H9 (cell line): ENCODE measurements around the gene SUGT1. TPM values are rescaled to one million over a fixed set of nuclear protein-coding genes. Genes with fewer than 3 reads are reported as not detected.
A peak's percentile ranks its signal among the peaks of the same experiment; 100 is the strongest.
"Not testable (repeated sequence)": the region's sequence is repeated elsewhere in the genome, so short reads cannot be mapped to it uniquely, and the experiment has no call there.

ENCODE experiments used
- DNase-seq: peaks from one replicate; pipeline ENCODE4 v3.0.0-alpha.2; 2017
- H2AFZ ChIP-seq: one replicate; pipeline ENCODE4 v1.6.1; 2013; ENCODE audit warnings: mild to moderate bottlenecking, low read length, control low read depth, moderate library complexity
- H2AK5ac ChIP-seq: 2 replicates; pipeline ENCODE4 v1.6.1; 2013; ENCODE audit warnings: low read length, control low read depth, mixed read lengths; ENCODE audit not compliant: insufficient read length
- H2BK120ac ChIP-seq: one replicate; pipeline ENCODE4 v1.6.1; 2013; ENCODE audit warnings: low read depth, mild to moderate bottlenecking, low read length, control low read depth, inconsistent platforms; ENCODE audit not compliant: poor library complexity, severe bottlenecking
- H2BK12ac ChIP-seq: 2 replicates; pipeline ENCODE4 v1.6.1; 2013; ENCODE audit warnings: low read length, control low read depth, mixed read lengths, low read depth; ENCODE audit not compliant: insufficient read length
- H2BK15ac ChIP-seq: 2 replicates; pipeline ENCODE4 v1.6.1; 2013; ENCODE audit warnings: low read depth, low read length, control low read depth
- H2BK20ac ChIP-seq: one replicate; pipeline ENCODE4 v1.6.1; 2013; ENCODE audit warnings: low read depth, mild to moderate bottlenecking, low read length, control low read depth, inconsistent platforms; ENCODE audit not compliant: poor library complexity, severe bottlenecking
- H2BK5ac ChIP-seq: 2 replicates; pipeline ENCODE4 v1.6.1; 2013; ENCODE audit warnings: low read length, control low read depth, mixed read lengths; ENCODE audit not compliant: insufficient read length
- H3K14ac ChIP-seq: 2 replicates; pipeline ENCODE4 v1.6.1; 2013; ENCODE audit warnings: low read length, control low read depth; ENCODE audit not compliant: insufficient read depth
- H3K18ac ChIP-seq: 2 replicates; pipeline ENCODE4 v1.6.1; 2013; ENCODE audit warnings: low read depth, mild to moderate bottlenecking, mixed read lengths, low read length, control low read depth; ENCODE audit not compliant: insufficient read length
- H3K23ac ChIP-seq: 2 replicates; pipeline ENCODE4 v1.6.1; 2013; ENCODE audit warnings: low read length, control low read depth, mixed read lengths, low read depth; ENCODE audit not compliant: insufficient read length
- H3K23me2 ChIP-seq: 2 replicates; pipeline ENCODE4 v1.6.1; 2013; ENCODE audit warnings: low read depth, mild to moderate bottlenecking, mixed read lengths, low read length, control low read depth; ENCODE audit not compliant: insufficient read length, poor library complexity, severe bottlenecking
- H3K27ac ChIP-seq: 2 replicates; pipeline ENCODE4 v1.5.1; 2013; ENCODE audit warnings: low read length, control low read depth, mixed read lengths, low read depth; ENCODE audit not compliant: insufficient read length
- H3K27me3 ChIP-seq: 2 replicates; pipeline ENCODE4 v1.6.1; 2013; ENCODE audit warnings: low read length, control low read depth, inconsistent platforms; ENCODE audit not compliant: insufficient read depth
- H3K4ac ChIP-seq: 2 replicates; pipeline ENCODE4 v1.6.1; 2013; ENCODE audit warnings: low read depth, mild to moderate bottlenecking, control low read depth, inconsistent platforms, low read length, moderate library complexity
- H3K4me1 ChIP-seq: 2 replicates; pipeline ENCODE4 v1.6.1; 2013; ENCODE audit warnings: low read length, control low read depth, inconsistent platforms; ENCODE audit not compliant: insufficient read depth
- H3K4me2 ChIP-seq: 2 replicates; pipeline ENCODE4 v1.6.1; 2013; ENCODE audit warnings: low read length, control low read depth, mixed read lengths; ENCODE audit not compliant: insufficient read length, insufficient read depth
- H3K56ac ChIP-seq: 2 replicates; pipeline ENCODE4 v1.6.1; 2013; ENCODE audit warnings: low read depth, mild to moderate bottlenecking, mixed read lengths, low read length, control low read depth; ENCODE audit not compliant: insufficient read length
- H3K79me1 ChIP-seq: 2 replicates; pipeline ENCODE4 v1.6.1; 2013; ENCODE audit warnings: low read depth, mild to moderate bottlenecking, moderate library complexity, low read length, control low read depth, inconsistent platforms; ENCODE audit not compliant: insufficient read depth, poor library complexity, severe bottlenecking
- H3K79me2 ChIP-seq: 2 replicates; pipeline ENCODE4 v1.6.1; 2013; ENCODE audit warnings: low read length, control low read depth, inconsistent platforms; ENCODE audit not compliant: insufficient read depth
- H3K9ac ChIP-seq: 2 replicates; pipeline ENCODE4 v1.6.1; 2013; ENCODE audit warnings: low read length, control low read depth, mixed read lengths; ENCODE audit not compliant: insufficient read length; ENCODE audit errors: extremely low read depth
- H3K9me3 ChIP-seq: one replicate; pipeline ENCODE4 v1.6.1; 2013; ENCODE audit warnings: low read depth, low read length, inconsistent platforms; ENCODE audit not compliant: control insufficient read depth
- H3T11ph ChIP-seq: one replicate; pipeline ENCODE4 v1.6.1; 2013; ENCODE audit warnings: mild to moderate bottlenecking, low read length, control low read depth, inconsistent platforms
- H4K20me1 ChIP-seq: one replicate; pipeline ENCODE4 v1.6.1; 2013; ENCODE audit not compliant: control insufficient read depth, insufficient read length, insufficient read depth
- H4K5ac ChIP-seq: 2 replicates; pipeline ENCODE4 v1.6.1; 2013; ENCODE audit warnings: low read depth, mild to moderate bottlenecking, mixed read lengths, low read length, control low read depth; ENCODE audit not compliant: insufficient read length
- H4K8ac ChIP-seq: replicated peaks from 2 replicates; pipeline ENCODE4 v1.6.1; 2013; ENCODE audit warnings: low read length, control low read depth, mixed read lengths, low read depth; ENCODE audit not compliant: insufficient read length
- H4K91ac ChIP-seq: 2 replicates; pipeline ENCODE4 v1.6.1; 2013; ENCODE audit warnings: low read depth, mild to moderate bottlenecking, moderate library complexity, mixed read lengths, low read length, control low read depth; ENCODE audit not compliant: insufficient read length
- H3K27ac Mint-ChIP-seq, 3 experiments: 2 replicates in 2 of 3; 3 replicates in 1 of 3; pipeline ENCODE4 v1.8.0; 2020 to 2021; ENCODE audit warnings: mixed read lengths in 3 of 3, mild to moderate bottlenecking in 1 of 3, moderate library complexity in 1 of 3
- H3K27me3 Mint-ChIP-seq: 2 replicates; pipeline ENCODE4 v1.8.0; 2021; ENCODE audit warnings: low read depth, mild to moderate bottlenecking, moderate library complexity, mixed read lengths
- H3K36me3 Mint-ChIP-seq, 3 experiments: 2 replicates in 2 of 3; 3 replicates in 1 of 3; pipeline ENCODE4 v1.8.0; 2020 to 2021; ENCODE audit warnings: low read depth in 3 of 3, mixed read lengths in 3 of 3; ENCODE audit not compliant: insufficient read depth in 1 of 3
- H3K4me1 Mint-ChIP-seq, 2 experiments: 2 replicates each; pipeline ENCODE4 v1.8.0; 2020; ENCODE audit warnings: mixed read lengths in 2 of 2
- H3K4me3 Mint-ChIP-seq, 2 experiments: 2 replicates in 1 of 2; 3 replicates in 1 of 2; pipeline ENCODE4 v1.8.0; 2020 to 2021; ENCODE audit warnings: mild to moderate bottlenecking in 2 of 2, mixed read lengths in 2 of 2, moderate library complexity in 1 of 2
- H3K9me3 Mint-ChIP-seq, 2 experiments: 2 replicates in 1 of 2; 3 replicates in 1 of 2; pipeline ENCODE4 v1.8.0; 2020; ENCODE audit warnings: mild to moderate bottlenecking in 2 of 2, mixed read lengths in 2 of 2, moderate library complexity in 1 of 2
- CTCF ChIP-seq: fragments of 200-600 bp; sonication (generic); conservative IDR thresholded peaks from 3 replicates; pipeline ENCODE4 v1.8.0; 2021; ENCODE audit warnings: antibody characterized with exemption, mild to moderate bottlenecking
- WGBS: extraction: QIAGEN DNeasy Blood & Tissue Kit; methylation state at CpG from one replicate; pipeline ENCODE4 v1.1.7; 2013; ENCODE audit warnings: missing lambda C conversion rate, low lambda C conversion rate, mixed read lengths; ENCODE audit not compliant: insufficient read length; ENCODE audit errors: extremely low coverage; 5-methylcytosine and 5-hydroxymethylcytosine counted together
- total RNA-seq: library from RNA; stranded (reverse); gene quantifications from 2 replicates; pipeline ENCODE4 v1.2.1, GENCODE V29; 2021

The SUGT1 gene
- total RNA-seq, 1 experiment from 2014 or later: 99.6 TPM

- Histone ChIP-seq H2BK15ac (no peak overlapping the region), H3K79me2 (no peaks in the 10 kb centered on the region), H3K14ac (no peak overlapping the region), H3K56ac (no peak overlapping the region), H2AK5ac (no peak overlapping the region), H3K23me2 (no peaks in the 10 kb centered on the region), H2BK12ac (no peak overlapping the region), H3K27me3 (no peaks in the 10 kb centered on the region), H3K9ac (no peak overlapping the region), H3K18ac (no peak overlapping the region), H3K4me1 (no peaks in the 10 kb centered on the region), H4K91ac (no peak overlapping the region), H3K4ac (no peak overlapping the region), H2BK120ac (no peak overlapping the region), H3K27ac (no peak overlapping the region), H3K9me3 (no peaks in the 10 kb centered on the region), H4K20me1 (no peaks in the 10 kb centered on the region), H2BK5ac (no peak overlapping the region), H3K23ac (no peak overlapping the region), H4K8ac (no peak overlapping the region), H4K5ac (no peak overlapping the region), H3T11ph (no peak overlapping the region), H3K4me2 (no peak overlapping the region), H3K79me1 (no peaks in the 10 kb centered on the region), H2AFZ (no peak overlapping the region), H2BK20ac (no peak overlapping the region)
- Mint-ChIP-seq H3K9me3 (peaks cover 27 to 30% of the 10 kb centered on the region in 2 experiments), H3K4me1 (peaks cover 29 to 31% of the 10 kb centered on the region in 2 experiments), H3K36me3 (peaks cover 25 to 65% (median 52%) of the 10 kb centered on the region in 3 experiments), H3K27me3 (peaks cover 6% of the 10 kb centered on the region), H3K27ac (no peak overlapping the region), H3K4me3 (no peak overlapping the region)
- WGBS: no CpG with 5 or more reads among the region's 3 CpGs
- no peak for TF ChIP-seq CTCF
- DNase-seq: no peak
These were observed 61.3 kb downstream of the SUGT1 start for GRCh38 chr13:52713894-52714293.

GRCh38 chr13:52720904-52721303, 68.3 kb downstream of the SUGT1 start:
- not testable (repeated sequence) for H3K56ac ChIP-seq, H3T11ph ChIP-seq, H3K4me1 Mint-ChIP-seq, H3K4me3 Mint-ChIP-seq, H2BK20ac ChIP-seq, H3K4ac ChIP-seq, H2AK5ac ChIP-seq, H2BK5ac ChIP-seq, H3K23me2 ChIP-seq, H3K18ac ChIP-seq, H3K9me3 ChIP-seq, H3K4me2 ChIP-seq, H4K5ac ChIP-seq, H3K14ac ChIP-seq, H4K8ac ChIP-seq, H3K27ac ChIP-seq, H2BK12ac ChIP-seq, H2BK120ac ChIP-seq, H2AFZ ChIP-seq, H4K91ac ChIP-seq, H3K79me1 ChIP-seq, H3K27me3 ChIP-seq, H3K27ac Mint-ChIP-seq, H3K23ac ChIP-seq, H3K9ac ChIP-seq, H2BK15ac ChIP-seq, H4K20me1 ChIP-seq, H3K79me2 ChIP-seq, H3K4me1 ChIP-seq, H3K27me3 Mint-ChIP-seq
- no CpG with 5 or more reads among the region's 7 CpGs for WGBS
- Mint-ChIP-seq H3K36me3 (peaks cover 68 to 98% (median 90%) of the 10 kb centered on the region in 3 experiments), H3K9me3 (peaks cover 55 to 73% of the 10 kb centered on the region in 2 experiments)
- DNase-seq: peak; percentile 64
